SK-N-SH (cell line): ENCODE measurements around the gene IL16. TPM values are rescaled to one million over a fixed set of nuclear protein-coding genes. Genes with fewer than 3 reads are reported as not detected.

ENCODE experiments used
- CTCF ChIA-PET: fragments of 300-600, 350-600 bp; formaldehyde crosslinking; extraction: SDS; loops from one replicate; lab custom pipeline; 2021; lab: Yijun Ruan, JAX
- POLR2A ChIA-PET: fragments of 350-600 bp; sonication (Branson Sonifier 250); formaldehyde crosslinking; extraction: SDS; loops from one replicate; lab custom pipeline; 2020; ENCODE audit warnings: antibody characterized with exemption, inconsistent platforms; lab: Yijun Ruan, JAX
- DNase-seq: peaks from one replicate; pipeline ENCODE4 v3.0.0; 2012
- H2AFZ ChIP-seq: fragments of 200-600 bp; sonication (generic); 2 replicates; pipeline ENCODE4 v1.8.1; 2016; ENCODE audit warnings: antibody characterized with exemption, mild to moderate bottlenecking, low read depth
- H3F3A ChIP-seq: fragments of 200-600 bp; sonication (generic); replicated peaks from 2 replicates; pipeline ENCODE3; 2016; ENCODE audit warnings: antibody characterized with exemption, mild to moderate bottlenecking; ENCODE audit not compliant: insufficient read depth
- H3K27ac ChIP-seq, 2 experiments: fragments of 200-500 bp in 1 of 2; fragments of 200-600 bp in 1 of 2; sonication (Bioruptor generic) in 1 of 2; sonication (generic), shearing (Covaris generic) in 1 of 2; 2 replicates each; pipeline versions ENCODE4 v1.5.1 to v1.6.1; 2014 to 2016; ENCODE audit warnings: low read depth in 2 of 2, inconsistent platforms in 1 of 2, low read length in 1 of 2, mild to moderate bottlenecking in 1 of 2, mixed read lengths in 1 of 2
- H3K27me3 ChIP-seq: fragments of 200-600 bp; sonication (generic), shearing (Covaris generic); 2 replicates; pipeline ENCODE4 v1.6.1; 2016; ENCODE audit warnings: mixed run types; ENCODE audit not compliant: insufficient read depth
- H3K36me3 ChIP-seq, 2 experiments: fragments of 200-500 bp in 1 of 2; fragments of 200-600 bp in 1 of 2; sonication (Bioruptor generic) in 1 of 2; sonication (generic) in 1 of 2; replicated peaks in 1 of 2; 2 replicates each; pipeline versions ENCODE3 to v1.5.1; 2014 to 2016; ENCODE audit warnings: low read length in 1 of 2, mild to moderate bottlenecking in 1 of 2; ENCODE audit not compliant: insufficient read depth in 2 of 2, control insufficient read depth in 1 of 2
- H3K4me1 ChIP-seq, 2 experiments: fragments of 200-500 bp in 1 of 2; fragments of 200-600 bp in 1 of 2; sonication (Bioruptor generic) in 1 of 2; sonication (generic), shearing (Covaris generic) in 1 of 2; 2 replicates each; pipeline versions ENCODE4 v1.5.1 to v1.6.1; 2014 to 2016; ENCODE audit warnings: low read depth in 1 of 2, low read length in 1 of 2, mixed run types in 1 of 2; ENCODE audit not compliant: insufficient read depth in 2 of 2, control insufficient read depth in 1 of 2
- H3K4me2 ChIP-seq: fragments of 200-600 bp; sonication (generic), shearing (Covaris generic); 2 replicates; pipeline ENCODE4 v1.6.1; 2017; ENCODE audit warnings: mixed run types
- H3K4me3 ChIP-seq, 2 experiments: fragments of 200-500 bp in 1 of 2; fragments of 200-600 bp in 1 of 2; sonication (Bioruptor generic) in 1 of 2; sonication (generic), shearing (Covaris generic) in 1 of 2; 2 replicates each; pipeline versions ENCODE4 v1.5.1 to v1.8.1; 2014 to 2016; ENCODE audit warnings: low read depth in 2 of 2, inconsistent platforms in 1 of 2, low read length in 1 of 2, mild to moderate bottlenecking in 1 of 2, mixed read lengths in 1 of 2, moderate library complexity in 1 of 2
- H3K79me2 ChIP-seq: fragments of 200-600 bp; sonication (generic); 2 replicates; pipeline ENCODE4 v1.8.1; 2017; ENCODE audit warnings: mild to moderate bottlenecking; ENCODE audit not compliant: insufficient read depth
- H3K9ac ChIP-seq: fragments of 200-600 bp; sonication (generic); 2 replicates; pipeline ENCODE4 v1.6.1; 2017; ENCODE audit warnings: mixed run types
- H3K9me2 ChIP-seq: fragments of 200-600 bp; sonication (generic); 2 replicates; pipeline ENCODE4 v1.6.1; 2017; ENCODE audit warnings: mixed run types
- H3K9me3 ChIP-seq: fragments of 200-600 bp; sonication (generic); 2 replicates; pipeline ENCODE4 v1.6.1; 2017; ENCODE audit warnings: mixed run types, mild to moderate bottlenecking, moderate library complexity
- H4K20me1 ChIP-seq: fragments of 200-600 bp; sonication (generic); 2 replicates; pipeline ENCODE4 v1.6.1; 2017; ENCODE audit warnings: mild to moderate bottlenecking, mixed run types; ENCODE audit not compliant: insufficient read depth
- ELF1 ChIP-seq: IDR thresholded peaks from 2 replicates; pipeline ENCODE4 v1.4.0; 2012
- EP300 ChIP-seq, 2 experiments: IDR thresholded peaks; 2 replicates each; pipeline versions ENCODE4 v1.4.0 to v1.6.1; 2012; ENCODE audit warnings: borderline replicate concordance in 1 of 2, low read depth in 1 of 2, low read length in 1 of 2
- FOXJ3 ChIP-seq: sonication (generic); formaldehyde crosslinking; IDR thresholded peaks from 2 replicates; pipeline ENCODE4 v1.5.1; 2020; ENCODE audit warnings: mild to moderate bottlenecking, missing genetic modification reagents
- FOXM1 ChIP-seq: IDR thresholded peaks from 2 replicates; pipeline ENCODE4 v1.4.0; 2012; ENCODE audit warnings: low read depth, mild to moderate bottlenecking
- JUND ChIP-seq: IDR thresholded peaks from 2 replicates; pipeline ENCODE4 v1.4.0; 2012
- MEF2A ChIP-seq: IDR thresholded peaks from 2 replicates; pipeline ENCODE4 v1.4.0; 2012; ENCODE audit warnings: low read depth, borderline replicate concordance
- MXI1 ChIP-seq: IDR thresholded peaks from 2 replicates; pipeline ENCODE4 v1.6.1; 2012; ENCODE audit warnings: mild to moderate bottlenecking, low read depth, low read length, improper control_type of control experiment
- NFIC ChIP-seq: IDR thresholded peaks from 2 replicates; pipeline ENCODE4 v1.4.0; 2012; ENCODE audit warnings: borderline replicate concordance
- NRF1 ChIP-seq: IDR thresholded peaks from 2 replicates; pipeline ENCODE4 v1.6.1; 2012; ENCODE audit warnings: low read depth, mild to moderate bottlenecking, low read length
- PBX3 ChIP-seq: IDR thresholded peaks from 2 replicates; pipeline ENCODE4; 2012
- RCOR1 ChIP-seq: fragments of 150-350 bp; IDR thresholded peaks from 2 replicates; pipeline ENCODE4 v1.6.1; 2017; ENCODE audit warnings: antibody characterized with exemption, low read length
- SIN3A ChIP-seq: IDR thresholded peaks from 2 replicates; pipeline ENCODE4 v1.6.1; 2012; ENCODE audit warnings: low read depth, mild to moderate bottlenecking, low read length, moderate library complexity, borderline replicate concordance
- TCF12 ChIP-seq: IDR thresholded peaks from 2 replicates; pipeline ENCODE4 v1.4.0; 2012
- YY1 ChIP-seq: IDR thresholded peaks from 2 replicates; pipeline ENCODE4 v1.4.0; 2012; ENCODE audit warnings: low read depth, mild to moderate bottlenecking
- WGBS: methylation state at CpG from one replicate; pipeline ENCODE4 v1.1.6; 2017; ENCODE audit warnings: low lambda C conversion rate; 5-methylcytosine and 5-hydroxymethylcytosine counted together
- polyA plus RNA-seq, 3 experiments: library from polyadenylated mRNA; depleted of rRNA; stranded (reverse); fragments of >200 nt; gene quantifications; 2 replicates each; pipeline ENCODE4 v1.2.3, GENCODE V29; 2012
- TF ChIP-seq, protein P1 (sequence below): IDR thresholded peaks from 2 replicates; pipeline ENCODE4 v1.4.0; 2012; ENCODE audit warnings: low read depth, borderline replicate concordance
- TF ChIP-seq, protein P2 (sequence below): IDR thresholded peaks from 2 replicates; pipeline ENCODE4 v1.6.1; 2012; ENCODE audit warnings: mild to moderate bottlenecking, low read depth, low read length, moderate library complexity

IL16 gene
- polyA plus RNA-seq, 1 of the 3 experiments (the other 2 are of a cell fraction): not detected

GRCh38 chr15:81199031-81199779 is 2.5 kb downstream of the IL16 start:
- Histone ChIP-seq H3K4me2 (no peak overlapping the region), H3K27ac (no peak overlapping the region), H3K9ac (no peak overlapping the region), H4K20me1 (no peaks in the 10 kb centered on the region), H3K36me3 (no peaks in the 10 kb centered on the region), H3K27me3 (no peaks in the 10 kb centered on the region), H3K79me2 (no peaks in the 10 kb centered on the region), H3K4me3 (no peak overlapping the region; a peak in 1 of 4 replicates), H3K9me2 (no peaks in the 10 kb centered on the region), H3F3A (no peaks in the 10 kb centered on the region), H3K9me3 (no peaks in the 10 kb centered on the region), H3K4me1 (no peaks in the 10 kb centered on the region), H2AFZ (no peak overlapping the region)
- 52% methylated on average over 11 of the region's 11 CpGs for WGBS
- ChIA-PET CTCF (interaction anchor here (0.6 kb wide), 1 partner anchor 18 kb away, joined by 3 read pairs; no protein-coding TSS in a partner anchor), POLR2A (no interaction called here)
- DNase-seq: no peak
- TF ChIP-seq SIN3A (no peak), TCF12 (no peak), FOXM1 (no peak), MXI1 (no peak), RCOR1 (no peak), MEF2A (no peak), JUND (no peak), FOXJ3 (CRISPR knock-in tag) (no peak), NRF1 (no peak), PBX3 (no peak), NFIC (no peak), EP300 (IDR thresholded peaks at IDR 0.05; ENCODE audit: borderline replicate concordance in 1 of 2, low read depth in 1 of 2, low read length in 1 of 2) (no peak), ELF1 (no peak), YY1 (no peak)
- TF ChIP-seq, protein P1, sequence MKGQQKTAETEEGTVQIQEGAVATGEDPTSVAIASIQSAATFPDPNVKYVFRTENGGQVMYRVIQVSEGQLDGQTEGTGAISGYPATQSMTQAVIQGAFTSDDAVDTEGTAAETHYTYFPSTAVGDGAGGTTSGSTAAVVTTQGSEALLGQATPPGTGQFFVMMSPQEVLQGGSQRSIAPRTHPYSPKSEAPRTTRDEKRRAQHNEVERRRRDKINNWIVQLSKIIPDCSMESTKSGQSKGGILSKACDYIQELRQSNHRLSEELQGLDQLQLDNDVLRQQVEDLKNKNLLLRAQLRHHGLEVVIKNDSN: no peak
- TF ChIP-seq, protein P2, sequence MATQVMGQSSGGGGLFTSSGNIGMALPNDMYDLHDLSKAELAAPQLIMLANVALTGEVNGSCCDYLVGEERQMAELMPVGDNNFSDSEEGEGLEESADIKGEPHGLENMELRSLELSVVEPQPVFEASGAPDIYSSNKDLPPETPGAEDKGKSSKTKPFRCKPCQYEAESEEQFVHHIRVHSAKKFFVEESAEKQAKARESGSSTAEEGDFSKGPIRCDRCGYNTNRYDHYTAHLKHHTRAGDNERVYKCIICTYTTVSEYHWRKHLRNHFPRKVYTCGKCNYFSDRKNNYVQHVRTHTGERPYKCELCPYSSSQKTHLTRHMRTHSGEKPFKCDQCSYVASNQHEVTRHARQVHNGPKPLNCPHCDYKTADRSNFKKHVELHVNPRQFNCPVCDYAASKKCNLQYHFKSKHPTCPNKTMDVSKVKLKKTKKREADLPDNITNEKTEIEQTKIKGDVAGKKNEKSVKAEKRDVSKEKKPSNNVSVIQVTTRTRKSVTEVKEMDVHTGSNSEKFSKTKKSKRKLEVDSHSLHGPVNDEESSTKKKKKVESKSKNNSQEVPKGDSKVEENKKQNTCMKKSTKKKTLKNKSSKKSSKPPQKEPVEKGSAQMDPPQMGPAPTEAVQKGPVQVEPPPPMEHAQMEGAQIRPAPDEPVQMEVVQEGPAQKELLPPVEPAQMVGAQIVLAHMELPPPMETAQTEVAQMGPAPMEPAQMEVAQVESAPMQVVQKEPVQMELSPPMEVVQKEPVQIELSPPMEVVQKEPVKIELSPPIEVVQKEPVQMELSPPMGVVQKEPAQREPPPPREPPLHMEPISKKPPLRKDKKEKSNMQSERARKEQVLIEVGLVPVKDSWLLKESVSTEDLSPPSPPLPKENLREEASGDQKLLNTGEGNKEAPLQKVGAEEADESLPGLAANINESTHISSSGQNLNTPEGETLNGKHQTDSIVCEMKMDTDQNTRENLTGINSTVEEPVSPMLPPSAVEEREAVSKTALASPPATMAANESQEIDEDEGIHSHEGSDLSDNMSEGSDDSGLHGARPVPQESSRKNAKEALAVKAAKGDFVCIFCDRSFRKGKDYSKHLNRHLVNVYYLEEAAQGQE: no peak
